GM20431 (cell line): ENCODE results near the gene BRSK2.
"Not testable (repeated sequence)": the region's sequence is repeated elsewhere in the genome, so short reads cannot be mapped to it uniquely, and the experiment has no call there.

Source experiments
- in situ Hi-C: fragments of 300-500 bp; cut with MseI, MboI; formaldehyde crosslinking; loops from one replicate; pipeline ENCODE4 v1.15.0; 2020; ENCODE audit warnings: low sequenced_read_pairs; ENCODE audit not compliant: unreplicated experiment

Gene BRSK2

DNA sequence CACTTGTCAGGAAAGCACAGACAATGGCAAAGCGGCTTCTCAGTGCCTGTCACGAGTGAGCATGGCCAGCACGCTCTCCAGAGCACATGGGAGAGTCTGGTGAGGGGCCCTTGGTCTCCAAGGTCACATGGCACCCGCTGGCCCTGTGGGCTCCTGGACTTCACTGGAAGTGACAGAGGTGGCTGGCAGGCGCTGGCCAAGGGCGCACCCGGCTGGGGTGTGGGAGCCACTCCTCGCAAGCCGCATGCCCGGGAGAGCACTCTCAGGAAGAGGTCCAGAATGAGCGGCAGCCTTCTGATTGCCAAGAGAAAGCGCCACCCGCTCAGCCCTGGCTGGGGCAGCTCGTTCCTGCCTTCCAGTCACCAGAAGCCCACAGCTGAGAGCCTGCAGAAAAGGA, 114.0 kb downstream of the BRSK2 start:
- in situ Hi-C loops = no loop called here

DNA sequence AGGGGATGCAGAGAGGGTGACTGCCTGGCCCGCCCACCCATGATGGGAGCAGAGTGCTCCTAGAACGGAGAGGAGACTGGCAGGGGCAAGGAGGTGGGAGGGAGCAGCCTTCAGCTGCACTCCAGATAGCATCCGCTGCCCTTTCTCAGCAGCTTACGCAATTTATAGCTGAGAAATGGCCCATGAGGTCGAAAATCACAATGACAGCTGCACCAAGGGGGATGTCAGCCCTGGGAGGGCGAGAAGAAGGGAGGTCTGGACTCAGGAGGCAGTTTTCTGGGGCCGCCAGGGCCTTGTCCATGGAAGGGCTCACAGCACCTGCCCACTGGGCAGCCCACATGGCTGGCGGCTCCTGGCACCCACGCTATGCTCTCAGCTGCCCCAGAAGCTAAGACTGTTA, 114.4 kb downstream of the BRSK2 start:
- in situ Hi-C loops = no loop called here

DNA sequence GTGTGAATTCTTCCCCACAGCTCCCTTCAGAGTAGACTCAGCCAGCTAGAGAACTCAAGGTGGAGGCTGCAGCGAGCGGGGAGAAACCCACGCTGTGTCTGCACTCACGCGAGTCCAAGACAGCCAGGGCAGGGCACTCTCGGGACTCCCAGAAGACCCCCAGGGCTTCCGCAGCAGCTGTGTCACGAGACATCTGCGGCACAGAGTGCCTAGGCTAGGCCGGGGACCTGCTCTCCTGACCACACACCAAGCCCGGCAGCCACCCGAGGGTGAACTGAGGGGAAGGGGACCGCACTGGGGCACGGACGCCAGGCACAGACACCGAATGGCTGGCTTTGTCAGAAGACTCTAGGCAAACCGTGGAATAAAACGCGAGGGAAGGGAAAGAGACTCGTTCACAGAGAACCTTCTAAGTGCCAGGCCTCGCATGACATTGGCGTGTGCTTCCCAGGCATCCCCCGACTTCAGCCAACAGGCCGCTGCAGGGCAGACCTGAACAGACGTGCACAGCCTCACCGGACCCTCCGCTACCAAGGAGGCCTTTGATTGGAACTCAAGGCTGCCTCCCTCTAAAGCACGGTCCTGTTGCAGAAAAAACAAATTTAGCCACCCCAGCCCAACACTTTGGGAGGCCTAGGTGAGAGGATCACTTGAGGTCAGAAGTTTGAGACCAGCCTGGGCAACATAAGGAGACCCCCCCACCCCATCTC, 115.0 kb downstream of the BRSK2 start:
- in situ Hi-C loops = no loop called here

- in situ Hi-C loops = no loop called here
These were observed 115.7 kb downstream of the BRSK2 start for GRCh38 chr11:1505480-1505879.

- in situ Hi-C loops = no loop called here
These were observed 117.2 kb downstream of the BRSK2 start for GRCh38 chr11:1506981-1507380.

GRCh38 chr11:1507381-1508140, 117.8 kb downstream of the BRSK2 start:
- in situ Hi-C loops = no loop called here

- in situ Hi-C loops = no loop called here
These were observed 118.8 kb downstream of the BRSK2 start for GRCh38 chr11:1508491-1508891.

- in situ Hi-C loops = no loop called here
These were observed 119.3 kb downstream of the BRSK2 start for GRCh38 chr11:1508986-1509385.

DNA sequence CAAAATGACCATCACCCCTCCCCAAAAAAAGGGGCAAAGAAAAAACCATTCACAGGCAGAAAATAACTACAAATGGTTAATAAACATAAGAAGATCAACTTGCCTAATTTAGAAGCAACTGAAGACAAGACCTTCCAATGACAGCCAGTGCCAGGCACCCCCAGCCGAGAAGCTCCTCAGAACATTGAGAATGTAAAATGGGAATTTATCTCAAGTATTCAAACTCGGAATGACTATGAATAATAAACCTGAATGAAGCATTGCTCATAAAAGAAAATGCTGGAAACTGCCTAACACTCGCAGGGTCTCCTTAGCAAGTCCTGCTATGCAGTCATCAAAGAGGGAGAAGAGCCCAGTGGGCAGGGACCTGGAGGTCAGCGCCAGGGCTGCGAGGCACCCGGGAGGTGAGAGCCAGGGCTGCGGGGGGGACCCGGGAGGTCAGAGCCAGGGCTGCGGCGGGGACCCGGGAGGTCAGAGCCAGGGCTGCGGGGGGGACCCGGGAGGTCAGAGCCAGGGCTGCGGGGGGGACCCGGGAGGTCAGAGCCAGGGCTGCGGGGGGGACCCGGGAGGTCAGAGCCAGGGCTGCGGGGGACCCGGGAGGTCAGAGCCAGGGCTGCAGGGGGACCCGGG, 120.0 kb downstream of the BRSK2 start:
- in situ Hi-C loops = no loop called here

- in situ Hi-C loops = not testable (repeated sequence)
These were observed 120.6 kb downstream of the BRSK2 start for GRCh38 chr11:1510351-1510750.

DNA sequence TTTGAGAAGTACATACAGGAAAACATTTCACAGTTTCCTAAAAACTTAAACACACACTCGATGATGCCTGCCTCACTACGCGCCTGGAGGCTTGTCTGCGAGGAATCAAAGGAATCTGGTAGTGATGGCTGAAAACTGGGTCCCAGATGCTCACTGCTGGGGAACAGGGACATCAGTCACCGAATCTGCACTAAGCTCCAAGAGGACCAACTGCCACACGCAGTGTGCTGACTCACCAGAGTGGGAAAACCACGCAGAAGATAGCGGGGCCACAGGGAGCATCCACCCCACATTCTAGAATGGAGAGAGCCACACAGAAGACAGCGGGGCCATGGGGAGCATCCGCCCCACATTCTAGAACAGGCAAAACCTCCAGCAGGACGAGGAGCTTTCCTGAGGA, 121.2 kb downstream of the BRSK2 start:
- in situ Hi-C loops = no loop called here

DNA sequence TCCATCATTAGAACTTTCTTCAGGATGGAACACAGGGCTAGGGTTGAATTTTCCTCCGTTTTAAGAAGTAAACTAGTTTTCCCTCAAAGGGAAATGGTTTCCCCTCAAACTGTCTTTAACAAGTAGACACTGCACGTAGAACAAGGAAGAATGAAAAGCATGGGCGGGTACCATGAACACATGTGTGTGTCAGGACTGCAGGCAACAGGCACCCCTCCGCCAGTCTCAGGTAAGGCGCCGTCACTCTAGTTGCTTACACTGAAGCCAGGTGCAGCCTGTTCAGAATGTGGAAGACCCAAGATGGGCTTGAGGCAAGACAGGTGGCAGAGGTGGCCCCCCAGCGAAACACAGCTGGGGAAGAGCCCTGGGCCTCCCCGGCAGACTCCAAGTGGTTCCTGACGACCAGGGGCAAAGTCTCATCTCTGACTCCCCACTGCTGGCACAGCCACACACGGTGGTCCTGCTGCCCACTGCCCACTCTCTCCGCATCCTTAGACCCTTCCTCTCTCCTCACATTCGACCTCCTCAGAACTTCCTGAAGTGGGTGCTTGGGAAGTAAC, 122.3 kb downstream of the BRSK2 start:
- in situ Hi-C loops = no loop called here
